SK-N-SH (cell line): Measurements from ENCODE around the gene PRDM15. TPM values are rescaled to one million over a fixed set of nuclear protein-coding genes. Genes with fewer than 3 reads are reported as not detected.

Source experiments
- CTCF ChIA-PET: fragments of 300-600, 350-600 bp; formaldehyde crosslinking; extraction: SDS; loops from one replicate; lab custom pipeline; 2021; lab: Yijun Ruan, JAX
- POLR2A ChIA-PET: fragments of 350-600 bp; sonication (Branson Sonifier 250); formaldehyde crosslinking; extraction: SDS; loops from one replicate; lab custom pipeline; 2020; ENCODE audit warnings: antibody characterized with exemption, inconsistent platforms; lab: Yijun Ruan, JAX
- DNase-seq: peaks from one replicate; pipeline ENCODE4 v3.0.0; 2012
- H2AFZ ChIP-seq: fragments of 200-600 bp; sonication (generic); 2 replicates; pipeline ENCODE4 v1.8.1; 2016; ENCODE audit warnings: antibody characterized with exemption, mild to moderate bottlenecking, low read depth
- H3F3A ChIP-seq: fragments of 200-600 bp; sonication (generic); replicated peaks from 2 replicates; pipeline ENCODE3; 2016; ENCODE audit warnings: antibody characterized with exemption, mild to moderate bottlenecking; ENCODE audit not compliant: insufficient read depth
- H3K27ac ChIP-seq, 2 experiments: fragments of 200-500 bp in 1 of 2; fragments of 200-600 bp in 1 of 2; sonication (Bioruptor generic) in 1 of 2; sonication (generic), shearing (Covaris generic) in 1 of 2; 2 replicates each; pipeline versions ENCODE4 v1.5.1 to v1.6.1; 2014 to 2016; ENCODE audit warnings: low read depth in 2 of 2, inconsistent platforms in 1 of 2, low read length in 1 of 2, mild to moderate bottlenecking in 1 of 2, mixed read lengths in 1 of 2
- H3K27me3 ChIP-seq: fragments of 200-600 bp; sonication (generic), shearing (Covaris generic); 2 replicates; pipeline ENCODE4 v1.6.1; 2016; ENCODE audit warnings: mixed run types; ENCODE audit not compliant: insufficient read depth
- H3K36me3 ChIP-seq, 2 experiments: fragments of 200-500 bp in 1 of 2; fragments of 200-600 bp in 1 of 2; sonication (Bioruptor generic) in 1 of 2; sonication (generic) in 1 of 2; replicated peaks in 1 of 2; 2 replicates each; pipeline versions ENCODE3 to v1.5.1; 2014 to 2016; ENCODE audit warnings: low read length in 1 of 2, mild to moderate bottlenecking in 1 of 2; ENCODE audit not compliant: insufficient read depth in 2 of 2, control insufficient read depth in 1 of 2
- H3K4me1 ChIP-seq, 2 experiments: fragments of 200-500 bp in 1 of 2; fragments of 200-600 bp in 1 of 2; sonication (Bioruptor generic) in 1 of 2; sonication (generic), shearing (Covaris generic) in 1 of 2; 2 replicates each; pipeline versions ENCODE4 v1.5.1 to v1.6.1; 2014 to 2016; ENCODE audit warnings: low read depth in 1 of 2, low read length in 1 of 2, mixed run types in 1 of 2; ENCODE audit not compliant: insufficient read depth in 2 of 2, control insufficient read depth in 1 of 2
- H3K4me2 ChIP-seq: fragments of 200-600 bp; sonication (generic), shearing (Covaris generic); 2 replicates; pipeline ENCODE4 v1.6.1; 2017; ENCODE audit warnings: mixed run types
- H3K4me3 ChIP-seq, 2 experiments: fragments of 200-500 bp in 1 of 2; fragments of 200-600 bp in 1 of 2; sonication (Bioruptor generic) in 1 of 2; sonication (generic), shearing (Covaris generic) in 1 of 2; 2 replicates each; pipeline versions ENCODE4 v1.5.1 to v1.8.1; 2014 to 2016; ENCODE audit warnings: low read depth in 2 of 2, inconsistent platforms in 1 of 2, low read length in 1 of 2, mild to moderate bottlenecking in 1 of 2, mixed read lengths in 1 of 2, moderate library complexity in 1 of 2
- H3K79me2 ChIP-seq: fragments of 200-600 bp; sonication (generic); 2 replicates; pipeline ENCODE4 v1.8.1; 2017; ENCODE audit warnings: mild to moderate bottlenecking; ENCODE audit not compliant: insufficient read depth
- H3K9ac ChIP-seq: fragments of 200-600 bp; sonication (generic); 2 replicates; pipeline ENCODE4 v1.6.1; 2017; ENCODE audit warnings: mixed run types
- H3K9me2 ChIP-seq: fragments of 200-600 bp; sonication (generic); 2 replicates; pipeline ENCODE4 v1.6.1; 2017; ENCODE audit warnings: mixed run types
- H3K9me3 ChIP-seq: fragments of 200-600 bp; sonication (generic); 2 replicates; pipeline ENCODE4 v1.6.1; 2017; ENCODE audit warnings: mixed run types, mild to moderate bottlenecking, moderate library complexity
- H4K20me1 ChIP-seq: fragments of 200-600 bp; sonication (generic); 2 replicates; pipeline ENCODE4 v1.6.1; 2017; ENCODE audit warnings: mild to moderate bottlenecking, mixed run types; ENCODE audit not compliant: insufficient read depth
- CHD2 ChIP-seq: fragments of 150-350 bp; IDR thresholded peaks from 2 replicates; pipeline ENCODE4 v1.6.1; 2018; ENCODE audit warnings: low read length; ENCODE audit not compliant: partially characterized antibody
- ELF1 ChIP-seq: IDR thresholded peaks from 2 replicates; pipeline ENCODE4 v1.4.0; 2012
- FOSL2 ChIP-seq: IDR thresholded peaks from 2 replicates; pipeline ENCODE4 v1.4.0; 2012; ENCODE audit warnings: low read depth, mild to moderate bottlenecking, moderate library complexity, borderline replicate concordance
- FOXJ3 ChIP-seq: sonication (generic); formaldehyde crosslinking; IDR thresholded peaks from 2 replicates; pipeline ENCODE4 v1.5.1; 2020; ENCODE audit warnings: mild to moderate bottlenecking, missing genetic modification reagents
- MEF2A ChIP-seq: IDR thresholded peaks from 2 replicates; pipeline ENCODE4 v1.4.0; 2012; ENCODE audit warnings: low read depth, borderline replicate concordance
- MXI1 ChIP-seq: IDR thresholded peaks from 2 replicates; pipeline ENCODE4 v1.6.1; 2012; ENCODE audit warnings: mild to moderate bottlenecking, low read depth, low read length, improper control_type of control experiment
- NFIC ChIP-seq: IDR thresholded peaks from 2 replicates; pipeline ENCODE4 v1.4.0; 2012; ENCODE audit warnings: borderline replicate concordance
- POLR2AphosphoS5 ChIP-seq: IDR thresholded peaks from 2 replicates; pipeline ENCODE4 v1.6.1; 2012; ENCODE audit warnings: low read depth, low read length
- RCOR1 ChIP-seq: fragments of 150-350 bp; IDR thresholded peaks from 2 replicates; pipeline ENCODE4 v1.6.1; 2017; ENCODE audit warnings: antibody characterized with exemption, low read length
- RXRA ChIP-seq: IDR thresholded peaks from 2 replicates; pipeline ENCODE4 v1.4.0; 2012; ENCODE audit warnings: low read depth, mild to moderate bottlenecking, borderline replicate concordance
- SMC3 ChIP-seq: IDR thresholded peaks from 2 replicates; pipeline ENCODE4 v1.6.1; 2012; ENCODE audit warnings: low read depth, low read length, improper control_type of control experiment
- TAF1 ChIP-seq: IDR thresholded peaks from 2 replicates; pipeline ENCODE4 v1.6.1; 2012; ENCODE audit warnings: low read depth, mild to moderate bottlenecking, low read length, moderate library complexity, borderline replicate concordance
- TEAD4 ChIP-seq: IDR thresholded peaks from 2 replicates; pipeline ENCODE4 v1.4.0; 2012; ENCODE audit warnings: mild to moderate bottlenecking, borderline replicate concordance; ENCODE audit not compliant: insufficient read depth
- WGBS: methylation state at CpG from one replicate; pipeline ENCODE4 v1.1.6; 2017; ENCODE audit warnings: low lambda C conversion rate; 5-methylcytosine and 5-hydroxymethylcytosine counted together
- polyA plus RNA-seq, 3 experiments: library from polyadenylated mRNA; depleted of rRNA; stranded (reverse); fragments of >200 nt; gene quantifications; 2 replicates each; pipeline ENCODE4 v1.2.3, GENCODE V29; 2012
- TF ChIP-seq, protein P1 (sequence below): fragments of 150-350 bp; IDR thresholded peaks from 2 replicates; pipeline ENCODE4 v1.6.1; 2016; ENCODE audit warnings: mild to moderate bottlenecking, low read depth, low read length
- TF ChIP-seq, protein P2 (sequence below): IDR thresholded peaks from 2 replicates; pipeline ENCODE4 v1.4.0; 2012; ENCODE audit warnings: low read depth, borderline replicate concordance
- TF ChIP-seq, protein P3 (sequence below): fragments of 150-350 bp; IDR thresholded peaks from 2 replicates; pipeline ENCODE4 v1.6.1; 2017; ENCODE audit warnings: antibody characterized with exemption, low read length, low read depth, borderline replicate concordance
- TF ChIP-seq, protein P4 (sequence below): IDR thresholded peaks from 2 replicates; pipeline ENCODE4; 2012
- TF ChIP-seq, protein P5 (sequence below): IDR thresholded peaks from 2 replicates; pipeline ENCODE4 v1.4.0; 2012; ENCODE audit warnings: low read depth, borderline replicate concordance

Gene PRDM15
- polyA plus RNA-seq, 1 of the 3 experiments (the other 2 are of a cell fraction) = 7.0 TPM

DNA sequence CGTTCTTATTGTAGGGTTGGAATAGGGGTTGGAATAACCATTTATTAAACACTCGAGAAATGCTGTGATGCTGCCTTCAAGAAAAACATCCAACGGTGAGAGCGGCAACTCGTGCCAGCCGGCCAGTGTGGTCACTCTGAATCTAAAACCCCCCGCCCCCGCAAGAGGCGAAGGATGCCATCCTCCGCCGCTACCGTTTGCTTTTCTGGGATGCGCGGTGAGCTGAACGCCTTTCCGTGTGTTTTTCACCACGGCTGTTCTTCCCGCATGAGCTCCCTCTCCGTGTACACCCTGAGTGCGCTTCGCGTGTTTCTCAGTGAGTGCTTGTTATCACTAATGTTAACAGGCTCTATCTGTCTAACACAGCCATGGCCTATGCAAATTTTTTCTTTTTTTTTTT, 70.3 kb downstream of the PRDM15 start:
- no peaks in the 10 kb centered on the region for H3K9me3 ChIP-seq
- H3K27ac ChIP-seq = no peak overlapping the region
- no peak for DNase-seq
- no peak overlapping the region for H3K4me3 ChIP-seq
- no peak overlapping the region for H3K9ac ChIP-seq
- H2AFZ ChIP-seq = no peak overlapping the region
- H3K4me1 ChIP-seq = no peaks in the 10 kb centered on the region; a peak in 1 of 4 replicates
- no peaks in the 10 kb centered on the region for H3K27me3 ChIP-seq
- H3K9me2 ChIP-seq = no peaks in the 10 kb centered on the region
- H3K79me2 ChIP-seq = no peaks in the 10 kb centered on the region
- WGBS = 98% methylated on average over 22 of the region's 22 CpGs
- no peaks in the 10 kb centered on the region for H4K20me1 ChIP-seq
- H3K36me3 ChIP-seq = peaks cover 0 to 14% of the 10 kb centered on the region in 2 experiments
- TF ChIP-seq RXRA (no peak), FOXJ3 (CRISPR knock-in tag) (no peak), RCOR1 (no peak), CHD2 (no peak), MEF2A (no peak), SMC3 (no peak), ELF1 (no peak), TAF1 (no peak), NFIC (no peak), POLR2AphosphoS5 (no peak), MXI1 (no peak), FOSL2 (no peak), TEAD4 (no peak)
- TF ChIP-seq, protein P1, sequence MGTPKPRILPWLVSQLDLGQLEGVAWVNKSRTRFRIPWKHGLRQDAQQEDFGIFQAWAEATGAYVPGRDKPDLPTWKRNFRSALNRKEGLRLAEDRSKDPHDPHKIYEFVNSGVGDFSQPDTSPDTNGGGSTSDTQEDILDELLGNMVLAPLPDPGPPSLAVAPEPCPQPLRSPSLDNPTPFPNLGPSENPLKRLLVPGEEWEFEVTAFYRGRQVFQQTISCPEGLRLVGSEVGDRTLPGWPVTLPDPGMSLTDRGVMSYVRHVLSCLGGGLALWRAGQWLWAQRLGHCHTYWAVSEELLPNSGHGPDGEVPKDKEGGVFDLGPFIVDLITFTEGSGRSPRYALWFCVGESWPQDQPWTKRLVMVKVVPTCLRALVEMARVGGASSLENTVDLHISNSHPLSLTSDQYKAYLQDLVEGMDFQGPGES = no peak
- TF ChIP-seq, protein P2, sequence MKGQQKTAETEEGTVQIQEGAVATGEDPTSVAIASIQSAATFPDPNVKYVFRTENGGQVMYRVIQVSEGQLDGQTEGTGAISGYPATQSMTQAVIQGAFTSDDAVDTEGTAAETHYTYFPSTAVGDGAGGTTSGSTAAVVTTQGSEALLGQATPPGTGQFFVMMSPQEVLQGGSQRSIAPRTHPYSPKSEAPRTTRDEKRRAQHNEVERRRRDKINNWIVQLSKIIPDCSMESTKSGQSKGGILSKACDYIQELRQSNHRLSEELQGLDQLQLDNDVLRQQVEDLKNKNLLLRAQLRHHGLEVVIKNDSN = no peak
- TF ChIP-seq, protein P3, sequence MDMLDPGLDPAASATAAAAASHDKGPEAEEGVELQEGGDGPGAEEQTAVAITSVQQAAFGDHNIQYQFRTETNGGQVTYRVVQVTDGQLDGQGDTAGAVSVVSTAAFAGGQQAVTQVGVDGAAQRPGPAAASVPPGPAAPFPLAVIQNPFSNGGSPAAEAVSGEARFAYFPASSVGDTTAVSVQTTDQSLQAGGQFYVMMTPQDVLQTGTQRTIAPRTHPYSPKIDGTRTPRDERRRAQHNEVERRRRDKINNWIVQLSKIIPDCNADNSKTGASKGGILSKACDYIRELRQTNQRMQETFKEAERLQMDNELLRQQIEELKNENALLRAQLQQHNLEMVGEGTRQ = no peak
- TF ChIP-seq, protein P4, sequence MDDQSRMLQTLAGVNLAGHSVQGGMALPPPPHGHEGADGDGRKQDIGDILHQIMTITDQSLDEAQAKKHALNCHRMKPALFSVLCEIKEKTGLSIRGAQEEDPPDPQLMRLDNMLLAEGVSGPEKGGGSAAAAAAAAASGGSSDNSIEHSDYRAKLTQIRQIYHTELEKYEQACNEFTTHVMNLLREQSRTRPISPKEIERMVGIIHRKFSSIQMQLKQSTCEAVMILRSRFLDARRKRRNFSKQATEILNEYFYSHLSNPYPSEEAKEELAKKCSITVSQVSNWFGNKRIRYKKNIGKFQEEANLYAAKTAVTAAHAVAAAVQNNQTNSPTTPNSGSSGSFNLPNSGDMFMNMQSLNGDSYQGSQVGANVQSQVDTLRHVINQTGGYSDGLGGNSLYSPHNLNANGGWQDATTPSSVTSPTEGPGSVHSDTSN = no peak
- TF ChIP-seq, protein P5, sequence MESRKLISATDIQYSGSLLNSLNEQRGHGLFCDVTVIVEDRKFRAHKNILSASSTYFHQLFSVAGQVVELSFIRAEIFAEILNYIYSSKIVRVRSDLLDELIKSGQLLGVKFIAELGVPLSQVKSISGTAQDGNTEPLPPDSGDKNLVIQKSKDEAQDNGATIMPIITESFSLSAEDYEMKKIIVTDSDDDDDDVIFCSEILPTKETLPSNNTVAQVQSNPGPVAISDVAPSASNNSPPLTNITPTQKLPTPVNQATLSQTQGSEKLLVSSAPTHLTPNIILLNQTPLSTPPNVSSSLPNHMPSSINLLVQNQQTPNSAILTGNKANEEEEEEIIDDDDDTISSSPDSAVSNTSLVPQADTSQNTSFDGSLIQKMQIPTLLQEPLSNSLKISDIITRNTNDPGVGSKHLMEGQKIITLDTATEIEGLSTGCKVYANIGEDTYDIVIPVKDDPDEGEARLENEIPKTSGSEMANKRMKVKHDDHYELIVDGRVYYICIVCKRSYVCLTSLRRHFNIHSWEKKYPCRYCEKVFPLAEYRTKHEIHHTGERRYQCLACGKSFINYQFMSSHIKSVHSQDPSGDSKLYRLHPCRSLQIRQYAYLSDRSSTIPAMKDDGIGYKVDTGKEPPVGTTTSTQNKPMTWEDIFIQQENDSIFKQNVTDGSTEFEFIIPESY = no peak
- ChIA-PET CTCF (no interaction called here), POLR2A (no interaction called here)
- H3K4me2 ChIP-seq = no peak overlapping the region
- H3F3A ChIP-seq = no peaks in the 10 kb centered on the region
